Measurements from ENCODE around the gene ARHGDIA.

Gene ARHGDIA

GRCh38 chr17:81822996-81823819 is 47.9 kb downstream of the ARHGDIA start:
- no peak for DNase-seq (ENCODE audit: low read depth)

- no peak for DNase-seq (ENCODE audit: low read depth)
These were observed 48.9 kb downstream of the ARHGDIA start for GRCh38 chr17:81822312-81822637.

GRCh38 chr17:81821603-81822311 is 49.4 kb downstream of the ARHGDIA start:
- DNase-seq (ENCODE audit: low read depth) = peak; percentile 68

GRCh38 chr17:81821147-81821546 is 50.0 kb downstream of the ARHGDIA start:
- DNase-seq (ENCODE audit: low read depth) = no peak

GRCh38 chr17:81819708-81820107 is 51.4 kb downstream of the ARHGDIA start:
- no peak for DNase-seq (ENCODE audit: low read depth)

GRCh38 chr17:81817758-81818147 is 53.4 kb downstream of the ARHGDIA start:
- DNase-seq (ENCODE audit: low read depth) = no peak

Measured in ELR (cell line).